ENCODE results near the gene POLR1F. TPM values are rescaled to one million over a fixed set of nuclear protein-coding genes. Genes with fewer than 3 reads are reported as not detected.
A peak's percentile ranks its signal among the peaks of the same experiment; 100 is the strongest.

The POLR1F gene
- total and polyA plus RNA-seq, 9 of the 15 experiments (the other 6 are each of a cell fraction or from before 2014, with no cell fraction given): 17.5 to 95.3 (median 32.7) TPM

DNA sequence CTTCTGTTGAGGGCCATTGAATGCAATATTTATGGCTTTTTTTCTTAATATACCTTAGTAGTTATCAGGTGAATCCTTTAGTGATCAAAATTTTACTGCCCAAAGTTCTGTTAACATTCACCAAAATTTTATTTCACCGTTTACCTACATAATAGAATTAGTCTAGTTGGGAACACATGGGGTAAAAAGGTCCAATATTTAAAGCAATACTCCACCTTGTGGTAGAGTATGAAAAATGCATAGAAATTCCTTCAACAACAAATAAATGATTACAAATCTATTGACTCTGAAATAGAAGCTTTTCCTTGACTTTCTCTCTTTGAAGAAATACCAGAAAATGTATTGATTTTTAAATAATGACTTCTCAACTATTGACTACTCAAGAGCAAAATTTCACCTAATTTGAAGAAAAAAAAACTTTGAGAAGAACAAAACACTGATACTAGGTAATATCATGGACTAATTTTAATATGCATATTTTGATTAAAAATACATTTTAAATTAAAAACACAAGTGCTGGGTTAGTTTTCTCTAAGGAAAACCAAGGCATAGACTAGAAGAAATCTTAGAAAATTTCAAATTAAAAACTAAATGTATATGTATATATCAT lies 43.3 kb downstream of the POLR1F start (continued):
- TF ChIP-seq, protein P1, sequence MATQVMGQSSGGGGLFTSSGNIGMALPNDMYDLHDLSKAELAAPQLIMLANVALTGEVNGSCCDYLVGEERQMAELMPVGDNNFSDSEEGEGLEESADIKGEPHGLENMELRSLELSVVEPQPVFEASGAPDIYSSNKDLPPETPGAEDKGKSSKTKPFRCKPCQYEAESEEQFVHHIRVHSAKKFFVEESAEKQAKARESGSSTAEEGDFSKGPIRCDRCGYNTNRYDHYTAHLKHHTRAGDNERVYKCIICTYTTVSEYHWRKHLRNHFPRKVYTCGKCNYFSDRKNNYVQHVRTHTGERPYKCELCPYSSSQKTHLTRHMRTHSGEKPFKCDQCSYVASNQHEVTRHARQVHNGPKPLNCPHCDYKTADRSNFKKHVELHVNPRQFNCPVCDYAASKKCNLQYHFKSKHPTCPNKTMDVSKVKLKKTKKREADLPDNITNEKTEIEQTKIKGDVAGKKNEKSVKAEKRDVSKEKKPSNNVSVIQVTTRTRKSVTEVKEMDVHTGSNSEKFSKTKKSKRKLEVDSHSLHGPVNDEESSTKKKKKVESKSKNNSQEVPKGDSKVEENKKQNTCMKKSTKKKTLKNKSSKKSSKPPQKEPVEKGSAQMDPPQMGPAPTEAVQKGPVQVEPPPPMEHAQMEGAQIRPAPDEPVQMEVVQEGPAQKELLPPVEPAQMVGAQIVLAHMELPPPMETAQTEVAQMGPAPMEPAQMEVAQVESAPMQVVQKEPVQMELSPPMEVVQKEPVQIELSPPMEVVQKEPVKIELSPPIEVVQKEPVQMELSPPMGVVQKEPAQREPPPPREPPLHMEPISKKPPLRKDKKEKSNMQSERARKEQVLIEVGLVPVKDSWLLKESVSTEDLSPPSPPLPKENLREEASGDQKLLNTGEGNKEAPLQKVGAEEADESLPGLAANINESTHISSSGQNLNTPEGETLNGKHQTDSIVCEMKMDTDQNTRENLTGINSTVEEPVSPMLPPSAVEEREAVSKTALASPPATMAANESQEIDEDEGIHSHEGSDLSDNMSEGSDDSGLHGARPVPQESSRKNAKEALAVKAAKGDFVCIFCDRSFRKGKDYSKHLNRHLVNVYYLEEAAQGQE (IDR thresholded peaks at IDR 0.05; ENCODE audit: borderline replicate concordance): peak; percentile 20; the same call in 1 of the 2 replicates
- TF ChIP-seq, protein P1 (CRISPR knock-in tag; IDR thresholded peaks at IDR 0.05; ENCODE audit: low read depth): no peak
- TF ChIP-seq ZNF444 (CRISPR knock-in tag; IDR thresholded peaks at IDR 0.05) (no peak), ARHGAP35 (IDR thresholded peaks at IDR 0.05; ENCODE audit: partially characterized antibody) (no peak), SRSF9 (IDR thresholded peaks at IDR 0.05; ENCODE audit: borderline replicate concordance, low read depth, low read length) (no peak), GTF2F1 (IDR thresholded peaks at IDR 0.05; ENCODE audit: low read depth, low read length) (no peak)
- TF ChIP-seq, protein P2, sequence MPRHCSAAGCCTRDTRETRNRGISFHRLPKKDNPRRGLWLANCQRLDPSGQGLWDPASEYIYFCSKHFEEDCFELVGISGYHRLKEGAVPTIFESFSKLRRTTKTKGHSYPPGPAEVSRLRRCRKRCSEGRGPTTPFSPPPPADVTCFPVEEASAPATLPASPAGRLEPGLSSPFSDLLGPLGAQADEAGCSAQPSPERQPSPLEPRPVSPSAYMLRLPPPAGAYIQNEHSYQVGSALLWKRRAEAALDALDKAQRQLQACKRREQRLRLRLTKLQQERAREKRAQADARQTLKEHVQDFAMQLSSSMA (CRISPR knock-in tag; IDR thresholded peaks at IDR 0.05): no peak

Measured in K562 (cell line).